Regular cardiac myocyte (primary cell): Measurements from ENCODE around the gene PCDHGA7. TPM values are rescaled to one million over a fixed set of nuclear protein-coding genes. Genes with fewer than 3 reads are reported as not detected.

Source experiments
- total RNA-seq: library from RNA; depleted of rRNA; stranded (reverse); fragments of >200 nt; gene quantifications from 2 replicates; pipeline ENCODE4 v1.2.3, GENCODE V29; 2014

Gene PCDHGA7
- total RNA-seq, 1 donor from 2014 or later, result 3.7 TPM

GRCh38 chr5:141412854-141413539, 30.5 kb downstream of the PCDHGA7 start, which contains the start of gene PCDHGA10:
TSS of gene PCDHGA10 (plus strand) at chr5:141412987. CDS start at chr5:141413176, 189 bp downstream.

DNA sequence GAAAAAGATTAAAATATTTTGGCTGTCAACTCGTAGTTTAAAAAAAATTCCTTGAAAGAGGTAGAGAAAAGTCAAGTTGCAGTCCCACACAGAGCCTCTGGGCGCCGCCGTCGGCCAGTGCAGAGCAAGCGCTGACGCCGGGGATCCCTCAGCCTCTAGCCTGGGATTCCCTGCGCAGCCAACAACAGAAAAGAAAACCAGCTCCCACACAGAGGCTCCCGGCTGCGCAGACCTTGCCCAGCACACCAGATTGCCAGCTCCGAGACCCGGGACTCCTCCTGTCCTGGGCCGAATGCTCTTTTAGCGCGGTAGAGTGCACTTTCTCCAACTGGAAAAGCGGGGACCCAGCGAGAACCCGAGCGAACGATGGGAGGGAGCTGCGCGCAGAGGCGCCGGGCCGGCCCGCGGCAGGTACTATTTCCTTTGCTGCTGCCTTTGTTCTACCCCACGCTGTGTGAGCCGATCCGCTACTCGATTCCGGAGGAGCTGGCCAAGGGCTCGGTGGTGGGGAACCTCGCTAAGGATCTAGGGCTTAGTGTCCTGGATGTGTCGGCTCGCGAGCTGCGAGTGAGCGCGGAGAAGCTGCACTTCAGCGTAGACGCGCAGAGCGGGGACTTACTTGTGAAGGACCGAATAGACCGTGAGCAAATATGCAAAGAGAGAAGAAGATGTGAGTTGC, 35.1 kb downstream of the PCDHGA7 start, which contains the start of gene PCDHGB7:
PCDHGB7 (plus strand) TSS at position 184 of the 679 bp plus-strand sequence; CDS start at position 367, 183 bp downstream.

GRCh38 chr5:141420855-141421488, 38.4 kb downstream of the PCDHGA7 start, which contains the start of gene PCDHGA11:
TSS of gene PCDHGA11 (plus strand) at chr5:141421051. CDS start at chr5:141421228, 177 bp downstream.

DNA sequence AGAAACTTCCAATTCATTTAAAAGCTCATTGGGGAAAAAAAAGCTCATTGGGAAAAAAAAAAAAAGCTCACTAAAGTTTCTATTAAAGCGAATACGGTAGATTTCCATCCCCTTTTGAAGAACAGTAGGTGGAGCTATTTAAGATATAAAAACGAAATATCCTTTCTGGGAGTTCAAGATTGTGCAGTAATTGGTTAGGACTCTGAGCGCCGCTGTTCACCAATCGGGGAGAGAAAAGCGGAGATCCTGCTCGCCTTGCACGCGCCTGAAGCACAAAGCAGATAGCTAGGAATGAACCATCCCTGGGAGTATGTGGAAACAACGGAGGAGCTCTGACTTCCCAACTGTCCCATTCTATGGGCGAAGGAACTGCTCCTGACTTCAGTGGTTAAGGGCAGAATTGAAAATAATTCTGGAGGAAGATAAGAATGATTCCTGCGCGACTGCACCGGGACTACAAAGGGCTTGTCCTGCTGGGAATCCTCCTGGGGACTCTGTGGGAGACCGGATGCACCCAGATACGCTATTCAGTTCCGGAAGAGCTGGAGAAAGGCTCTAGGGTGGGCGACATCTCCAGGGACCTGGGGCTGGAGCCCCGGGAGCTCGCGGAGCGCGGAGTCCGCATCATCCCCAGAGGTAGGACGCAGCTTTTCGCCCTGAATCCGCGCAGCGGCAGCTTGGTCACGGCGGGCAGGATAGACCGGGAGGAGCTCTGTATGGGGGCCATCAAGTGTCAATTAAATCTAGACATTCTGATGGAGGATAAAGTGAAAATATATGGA, 48.0 kb downstream of the PCDHGA7 start, which contains the start of gene PCDHGA12:
PCDHGA12 (plus strand) TSS at position 176 of the 782 bp plus-strand sequence; CDS start at position 429, 253 bp downstream.

Other genes starting within 250 kb of the PCDHGA7 start
- gene PCDHB5, start 247.5 kb upstream of the PCDHGA7 start, total RNA-seq, result 0.58 and 3.1 TPM in 2 replicates
- gene PCDHB6, start 232.7 kb upstream of the PCDHGA7 start, total RNA-seq, result under 0.01 and 0.28 TPM in 2 replicates
- 0.19 and 1.1 TPM in 2 replicates for gene PCDHB7, start 210.1 kb upstream of the PCDHGA7 start, total RNA-seq
- under 0.01 and 1.4 TPM in 2 replicates for gene PCDHB8, start 205.0 kb upstream of the PCDHGA7 start, total RNA-seq
- gene PCDHB16, start 200.4 kb upstream of the PCDHGA7 start, total RNA-seq, result 0.19 and 1.7 TPM in 2 replicates
- under 0.01 and 0.56 TPM in 2 replicates for gene PCDHB9, start 195.6 kb upstream of the PCDHGA7 start, total RNA-seq
- 0.19 and 1.7 TPM in 2 replicates for gene PCDHB10, start 190.4 kb upstream of the PCDHGA7 start, total RNA-seq
- 0.19 and 0.85 TPM in 2 replicates for gene PCDHB11, start 183.1 kb upstream of the PCDHGA7 start, total RNA-seq
- gene PCDHB12, start 174.0 kb upstream of the PCDHGA7 start, total RNA-seq, result under 0.01 and 0.28 TPM in 2 replicates
- gene PCDHB13, start 168.8 kb upstream of the PCDHGA7 start, total RNA-seq, result 0.19 and 1.1 TPM in 2 replicates
- 0.58 and 2.5 TPM in 2 replicates for gene PCDHB14, start 159.4 kb upstream of the PCDHGA7 start, total RNA-seq
- 0.38 and 1.4 TPM in 2 replicates for gene PCDHB15, start 137.3 kb upstream of the PCDHGA7 start, total RNA-seq
- gene SLC25A2, start 78.7 kb upstream of the PCDHGA7 start, total RNA-seq, result under 0.01 and 0.19 TPM in 2 replicates
- 90.2 and 102 TPM in 2 replicates for gene TAF7, start 62.0 kb upstream of the PCDHGA7 start, total RNA-seq
- 0.38 and 1.4 TPM in 2 replicates for gene PCDHGA1, start 52.2 kb upstream of the PCDHGA7 start, total RNA-seq
- 1.5 and 3.1 TPM in 2 replicates for gene PCDHGA2, start 44.0 kb upstream of the PCDHGA7 start, total RNA-seq
- gene PCDHGA3, start 38.9 kb upstream of the PCDHGA7 start, total RNA-seq, result 0.38 and 1.7 TPM in 2 replicates
- gene PCDHGB1, start 32.6 kb upstream of the PCDHGA7 start, total RNA-seq, result 0.38 and 3.1 TPM in 2 replicates
- gene PCDHGA4, start 27.7 kb upstream of the PCDHGA7 start, total RNA-seq, result 2.9 and 8.2 TPM in 2 replicates
- 1.2 and 2.5 TPM in 2 replicates for gene PCDHGB2, start 22.7 kb upstream of the PCDHGA7 start, total RNA-seq
- gene PCDHGA5, start 18.6 kb upstream of the PCDHGA7 start, total RNA-seq, result 0.58 and 1.1 TPM in 2 replicates
- gene PCDHGB3, start 12.5 kb upstream of the PCDHGA7 start, total RNA-seq, result 1.9 and 4.5 TPM in 2 replicates
- gene PCDHGA6, start 8.9 kb upstream of the PCDHGA7 start, total RNA-seq, result 1.5 and 3.1 TPM in 2 replicates
- gene PCDHGB4, start 5.0 kb downstream of the PCDHGA7 start, total RNA-seq, result 9.6 and 22.0 TPM in 2 replicates
- gene PCDHGA8, start 9.9 kb downstream of the PCDHGA7 start, total RNA-seq, result 1.3 and 2.8 TPM in 2 replicates
- gene PCDHGB5, start 15.2 kb downstream of the PCDHGA7 start, total RNA-seq, result 17.8 and 21.4 TPM in 2 replicates
- 2.1 and 3.1 TPM in 2 replicates for gene PCDHGA9, start 20.0 kb downstream of the PCDHGA7 start, total RNA-seq
- gene PCDHGB6, start 25.3 kb downstream of the PCDHGA7 start, total RNA-seq, result 0.96 and 2.5 TPM in 2 replicates
- 1.2 and 3.4 TPM in 2 replicates for gene PCDHGA10, start 30.2 kb downstream of the PCDHGA7 start, total RNA-seq
- 1.9 and 4.5 TPM in 2 replicates for gene PCDHGB7, start 34.9 kb downstream of the PCDHGA7 start, total RNA-seq
- gene PCDHGA11, start 38.3 kb downstream of the PCDHGA7 start, total RNA-seq, result 3.1 and 4.5 TPM in 2 replicates
- gene PCDHGA12, start 47.8 kb downstream of the PCDHGA7 start, total RNA-seq, result 6.7 and 14.7 TPM in 2 replicates
- 24.7 and 31.0 TPM in 2 replicates for gene PCDHGC3, start 93.2 kb downstream of the PCDHGA7 start, total RNA-seq
- gene PCDHGC4, start 102.3 kb downstream of the PCDHGA7 start, total RNA-seq, result 0.77 and 1.1 TPM in 2 replicates
- gene PCDHGC5, start 106.3 kb downstream of the PCDHGA7 start, total RNA-seq, result 1.7 and 2.0 TPM in 2 replicates
- gene DIAPH1, start 236.3 kb downstream of the PCDHGA7 start, total RNA-seq, result 16.1 and 41.4 TPM in 2 replicates